Measurements from ENCODE around the gene UBXN1.

The UBXN1 gene

GRCh38 chr11:62632492-62632891, 46.4 kb downstream of the UBXN1 start:
- no peak for DNase-seq

GRCh38 chr11:62627713-62628112, 51.2 kb downstream of the UBXN1 start:
- DNase-seq = no peak
